ENCODE measurements around the gene HSPA4.

Gene HSPA4

DNA sequence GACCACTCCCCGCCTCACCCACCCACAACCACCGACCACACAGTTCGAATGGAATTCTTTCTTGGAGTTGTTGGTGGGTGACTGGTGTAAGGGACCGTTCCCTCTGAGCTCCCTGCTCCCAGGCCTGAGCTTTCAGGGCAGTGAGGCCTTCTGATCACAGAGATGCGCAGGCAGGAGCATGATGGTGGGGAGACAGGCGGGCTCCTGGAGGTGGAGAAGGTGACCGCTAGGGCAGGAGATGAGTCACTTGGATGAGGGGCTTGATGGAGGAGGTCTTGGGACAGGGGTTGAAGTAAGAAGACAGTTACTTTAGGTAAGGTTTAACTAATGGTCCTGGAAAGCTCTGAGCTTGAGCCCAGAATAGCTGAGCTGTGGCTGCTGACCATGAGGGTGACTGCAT, 88.5 kb downstream of the HSPA4 start:
- H3K27me3 Mint-ChIP-seq (ENCODE audit: low read depth), result peaks cover 15% of the 10 kb centered on the region
- H3K9me3 Mint-ChIP-seq, result peaks cover 28% of the 10 kb centered on the region
- TF ChIP-seq, protein P1, sequence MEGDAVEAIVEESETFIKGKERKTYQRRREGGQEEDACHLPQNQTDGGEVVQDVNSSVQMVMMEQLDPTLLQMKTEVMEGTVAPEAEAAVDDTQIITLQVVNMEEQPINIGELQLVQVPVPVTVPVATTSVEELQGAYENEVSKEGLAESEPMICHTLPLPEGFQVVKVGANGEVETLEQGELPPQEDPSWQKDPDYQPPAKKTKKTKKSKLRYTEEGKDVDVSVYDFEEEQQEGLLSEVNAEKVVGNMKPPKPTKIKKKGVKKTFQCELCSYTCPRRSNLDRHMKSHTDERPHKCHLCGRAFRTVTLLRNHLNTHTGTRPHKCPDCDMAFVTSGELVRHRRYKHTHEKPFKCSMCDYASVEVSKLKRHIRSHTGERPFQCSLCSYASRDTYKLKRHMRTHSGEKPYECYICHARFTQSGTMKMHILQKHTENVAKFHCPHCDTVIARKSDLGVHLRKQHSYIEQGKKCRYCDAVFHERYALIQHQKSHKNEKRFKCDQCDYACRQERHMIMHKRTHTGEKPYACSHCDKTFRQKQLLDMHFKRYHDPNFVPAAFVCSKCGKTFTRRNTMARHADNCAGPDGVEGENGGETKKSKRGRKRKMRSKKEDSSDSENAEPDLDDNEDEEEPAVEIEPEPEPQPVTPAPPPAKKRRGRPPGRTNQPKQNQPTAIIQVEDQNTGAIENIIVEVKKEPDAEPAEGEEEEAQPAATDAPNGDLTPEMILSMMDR (IDR thresholded peaks at IDR 0.05; ENCODE audit: unreplicated experiment in 3 of 3), result no peak
- H3K36me3 Mint-ChIP-seq (ENCODE audit: low read depth), result peaks cover 4% of the 10 kb centered on the region
- H3K4me1 Mint-ChIP-seq, result peaks cover 18% of the 10 kb centered on the region
- no peak overlapping the region for H3K4me3 Mint-ChIP-seq
- peak overlapping the region in 2 of 3 experiments; percentile 24 to 78 for H3K27ac Mint-ChIP-seq

DNA sequence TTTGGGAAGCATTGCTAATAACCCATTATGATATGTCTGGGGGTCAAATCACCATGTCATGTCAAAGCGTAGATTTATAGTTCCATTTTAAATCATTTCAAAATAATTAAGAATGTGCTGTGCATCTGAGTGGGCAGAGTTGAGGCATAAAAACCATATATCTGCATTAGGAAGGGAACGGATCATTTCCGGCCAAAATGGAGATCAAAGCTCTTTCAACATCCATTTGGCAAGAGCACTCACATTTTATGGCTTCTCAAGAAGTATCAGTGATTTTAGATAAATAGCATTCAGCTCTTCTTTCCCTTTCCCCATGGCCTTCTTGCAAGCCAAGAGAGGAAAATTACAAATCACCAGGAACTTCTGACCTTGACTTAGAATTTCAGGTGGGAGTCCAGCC, 89.9 kb downstream of the HSPA4 start:
- Mint-ChIP-seq H3K4me3 (no peak overlapping the region), H3K27me3 (ENCODE audit: low read depth) (peaks cover 15% of the 10 kb centered on the region), H3K36me3 (ENCODE audit: low read depth) (peaks cover 4% of the 10 kb centered on the region), H3K27ac (peak overlapping the region; percentile 7 to 78 (median 77)), H3K9me3 (peaks cover 16% of the 10 kb centered on the region), H3K4me1 (peaks cover 23% of the 10 kb centered on the region)
- TF ChIP-seq, protein P1 (IDR thresholded peaks at IDR 0.05; ENCODE audit: unreplicated experiment in 3 of 3), result no peak

DNA sequence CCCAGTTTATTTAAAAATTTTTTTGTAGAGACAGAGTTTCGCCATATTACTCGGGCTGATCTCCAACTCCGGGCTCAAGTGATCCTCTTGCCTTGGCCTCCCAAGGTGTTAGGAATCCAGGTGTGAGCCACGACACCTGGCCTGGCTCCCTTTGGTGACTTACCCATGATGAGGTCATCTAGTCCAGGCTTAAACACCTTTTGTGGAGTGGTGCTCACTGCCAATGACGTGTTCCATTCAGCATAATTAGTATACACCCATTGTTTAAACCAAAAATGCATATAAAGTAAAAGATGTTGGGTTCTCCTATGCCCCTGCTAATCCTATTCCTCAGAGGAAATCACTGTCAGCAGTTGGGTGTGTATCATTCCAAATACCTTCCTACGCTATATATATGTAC, 91.0 kb downstream of the HSPA4 start:
- Mint-ChIP-seq H3K27ac (no peak overlapping the region), H3K36me3 (ENCODE audit: low read depth) (peaks cover 4% of the 10 kb centered on the region), H3K27me3 (ENCODE audit: low read depth) (peaks cover 18% of the 10 kb centered on the region), H3K4me3 (no peak overlapping the region), H3K9me3 (peaks cover 14% of the 10 kb centered on the region), H3K4me1 (peaks cover 30% of the 10 kb centered on the region)
- TF ChIP-seq, protein P1 (IDR thresholded peaks at IDR 0.05; ENCODE audit: unreplicated experiment in 3 of 3), result no peak

DNA sequence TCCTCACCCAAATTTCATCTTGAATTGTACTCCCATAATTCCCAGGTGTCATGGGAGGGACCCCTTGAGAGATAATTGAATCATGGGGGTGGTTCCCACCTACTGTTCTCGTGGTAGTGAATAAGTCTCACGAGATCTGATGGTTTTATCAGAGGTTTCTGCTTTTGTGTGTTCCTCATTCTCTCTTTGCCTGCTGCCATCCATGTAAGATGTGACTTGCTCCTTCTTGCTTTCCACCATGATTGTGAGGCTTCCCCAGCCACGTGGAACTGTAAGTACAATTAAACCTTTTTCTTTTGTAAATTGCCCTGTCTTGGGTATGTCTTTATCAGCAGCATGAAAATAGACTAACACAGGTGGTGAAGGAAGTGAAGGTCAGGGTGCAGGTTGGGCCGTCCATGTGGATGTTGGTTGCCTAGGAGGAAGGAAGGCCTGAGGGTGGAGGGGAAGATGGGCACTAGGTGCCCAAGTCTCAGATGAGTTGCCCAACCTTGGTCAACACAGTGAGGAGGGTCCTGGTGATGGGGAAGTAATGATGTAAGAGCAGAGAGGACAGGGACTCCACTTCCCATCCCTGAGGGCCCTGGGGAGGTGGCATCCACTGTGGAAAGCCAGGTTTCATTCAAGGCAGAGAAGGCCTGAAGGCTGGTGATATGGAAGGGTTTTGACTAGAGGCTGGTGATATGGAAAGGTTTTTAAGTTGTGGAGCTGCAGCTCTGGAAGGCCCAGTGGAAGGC, 92.6 kb downstream of the HSPA4 start:
- Mint-ChIP-seq H3K9me3 (peaks cover 14% of the 10 kb centered on the region), H3K4me3 (no peak overlapping the region), H3K27ac (no peak overlapping the region), H3K27me3 (ENCODE audit: low read depth) (peaks cover 24% of the 10 kb centered on the region), H3K4me1 (peaks cover 44% of the 10 kb centered on the region), H3K36me3 (ENCODE audit: low read depth) (peaks cover 4% of the 10 kb centered on the region)
- TF ChIP-seq, protein P1 (IDR thresholded peaks at IDR 0.05; ENCODE audit: unreplicated experiment in 3 of 3), result no peak

DNA sequence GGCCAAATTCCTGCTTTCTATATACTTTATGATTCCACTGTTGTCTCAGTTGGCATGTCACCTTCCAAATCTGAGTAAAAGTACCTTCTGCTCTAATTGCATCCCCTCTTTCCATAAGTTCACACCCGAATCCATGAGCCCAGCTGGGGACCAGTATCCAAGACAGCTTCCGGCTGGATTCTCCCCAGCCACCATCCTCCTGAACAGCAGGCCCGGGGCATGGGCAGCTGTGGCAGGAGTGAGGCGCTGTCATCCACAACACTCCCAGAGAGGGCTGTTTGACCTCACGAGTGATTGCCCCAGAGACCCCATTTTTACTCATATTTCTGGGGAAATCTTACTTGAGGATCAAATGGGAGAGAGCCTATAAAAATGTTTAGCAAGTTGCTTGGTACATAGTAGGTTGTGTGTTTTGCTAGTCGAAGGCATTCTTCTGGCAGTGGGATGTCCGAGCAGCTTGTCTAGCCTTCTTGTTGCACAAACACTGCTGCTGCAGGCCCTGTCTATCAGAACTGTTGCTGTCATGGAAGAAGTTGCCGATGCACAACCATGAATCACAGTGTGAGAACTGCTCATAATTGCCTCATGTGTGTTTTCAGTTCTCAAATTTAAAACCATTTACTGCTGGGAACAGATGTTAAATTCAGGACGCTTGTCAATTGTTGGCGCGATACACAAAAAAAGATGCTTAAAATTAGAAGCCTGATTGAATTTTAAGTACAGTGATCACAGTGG, 93.8 kb downstream of the HSPA4 start:
- peaks cover 4% of the 10 kb centered on the region for H3K36me3 Mint-ChIP-seq (ENCODE audit: low read depth)
- H3K9me3 Mint-ChIP-seq, result peaks cover 11% of the 10 kb centered on the region
- H3K4me1 Mint-ChIP-seq, result peaks cover 52% of the 10 kb centered on the region
- H3K27me3 Mint-ChIP-seq (ENCODE audit: low read depth), result peaks cover 23% of the 10 kb centered on the region
- no peak overlapping the region for H3K4me3 Mint-ChIP-seq
- TF ChIP-seq, protein P1 (IDR thresholded peaks at IDR 0.05; ENCODE audit: unreplicated experiment in 3 of 3), result no peak
- no peak overlapping the region for H3K27ac Mint-ChIP-seq

All from nephron (organoid).